Measurements from ENCODE around the gene PTMS.

PTMS gene

GRCh38 chr12:6772726-6773589 is 6.8 kb downstream of the PTMS start:
- no peak for DNase-seq

DNA sequence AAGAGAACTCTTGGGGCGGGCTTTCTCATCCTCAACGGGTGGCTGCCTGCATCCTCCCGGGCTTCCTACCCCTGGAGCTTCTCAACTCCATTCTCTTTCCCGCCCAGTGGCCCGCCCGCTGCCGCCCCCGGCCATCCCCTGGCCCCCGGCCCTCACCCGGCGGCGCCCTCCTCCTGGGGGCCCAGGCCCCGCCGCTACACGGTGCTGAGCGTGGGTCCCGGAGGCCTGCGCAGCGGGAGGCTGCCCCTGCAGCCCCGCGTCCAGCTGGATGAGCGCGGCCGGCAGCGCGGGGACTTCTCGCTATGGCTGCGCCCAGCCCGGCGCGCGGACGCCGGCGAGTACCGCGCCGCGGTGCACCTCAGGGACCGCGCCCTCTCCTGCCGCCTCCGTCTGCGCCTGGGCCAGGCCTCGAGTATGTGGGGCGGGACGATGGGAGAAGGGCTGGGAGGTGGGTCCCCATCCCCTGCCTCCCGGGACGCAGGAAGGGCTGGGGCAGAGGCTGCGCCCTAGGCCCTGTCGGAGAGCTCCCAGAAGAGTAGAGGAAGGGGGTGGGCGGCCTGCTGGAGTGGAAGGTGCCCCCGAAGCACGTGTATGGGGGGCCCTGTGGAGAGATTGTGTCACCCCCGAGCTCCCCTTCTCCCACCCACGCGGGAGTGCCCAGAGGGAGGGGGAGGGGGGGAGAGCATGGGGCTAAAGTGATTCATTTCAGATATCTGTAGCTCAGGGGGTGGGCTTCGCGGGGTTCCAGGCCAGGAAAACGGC is 7.6 kb downstream of the PTMS start:
- no peak for DNase-seq

- DNase-seq, result no peak
Observed at GRCh38 chr12:6774499-6775062, 8.4 kb downstream of the PTMS start.

DNA sequence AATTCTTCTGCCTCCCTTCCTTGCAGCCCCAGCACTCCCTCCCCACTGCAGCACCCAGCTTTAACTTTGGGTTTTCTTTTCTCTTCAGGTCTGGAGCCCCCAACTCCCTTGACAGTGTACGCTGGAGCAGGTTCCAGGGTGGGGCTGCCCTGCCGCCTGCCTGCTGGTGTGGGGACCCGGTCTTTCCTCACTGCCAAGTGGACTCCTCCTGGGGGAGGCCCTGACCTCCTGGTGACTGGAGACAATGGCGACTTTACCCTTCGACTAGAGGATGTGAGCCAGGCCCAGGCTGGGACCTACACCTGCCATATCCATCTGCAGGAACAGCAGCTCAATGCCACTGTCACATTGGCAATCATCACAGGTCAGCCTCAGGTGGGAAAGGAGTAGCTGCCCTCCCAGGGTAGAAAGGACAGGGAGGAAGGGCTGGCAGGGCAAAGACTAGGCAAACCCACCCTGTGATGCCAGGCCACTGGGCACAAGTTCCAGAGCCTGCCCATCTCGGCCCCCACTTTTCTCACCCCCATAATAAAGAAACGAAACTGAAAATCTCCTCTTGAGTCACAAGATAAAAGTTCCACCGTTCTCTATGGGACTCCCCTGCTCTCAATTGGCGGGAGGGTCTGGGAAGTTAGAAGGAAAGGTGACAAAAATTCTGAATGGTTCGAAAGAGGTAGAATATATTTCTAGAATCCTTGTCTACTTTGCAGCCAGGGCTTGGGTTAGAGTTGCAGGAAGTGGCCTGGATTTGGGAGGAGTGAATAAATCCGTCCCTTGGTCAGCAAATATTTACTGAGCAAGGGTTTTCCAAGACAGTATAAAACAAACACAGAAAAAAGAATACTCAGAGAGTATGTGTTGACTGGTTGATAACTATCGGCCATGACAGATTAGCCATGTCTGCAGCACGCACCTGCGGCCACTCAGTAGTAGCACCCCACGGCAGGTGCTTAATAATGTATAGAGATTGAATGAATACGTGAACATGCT is 9.3 kb downstream of the PTMS start:
- no peak for DNase-seq

DNA sequence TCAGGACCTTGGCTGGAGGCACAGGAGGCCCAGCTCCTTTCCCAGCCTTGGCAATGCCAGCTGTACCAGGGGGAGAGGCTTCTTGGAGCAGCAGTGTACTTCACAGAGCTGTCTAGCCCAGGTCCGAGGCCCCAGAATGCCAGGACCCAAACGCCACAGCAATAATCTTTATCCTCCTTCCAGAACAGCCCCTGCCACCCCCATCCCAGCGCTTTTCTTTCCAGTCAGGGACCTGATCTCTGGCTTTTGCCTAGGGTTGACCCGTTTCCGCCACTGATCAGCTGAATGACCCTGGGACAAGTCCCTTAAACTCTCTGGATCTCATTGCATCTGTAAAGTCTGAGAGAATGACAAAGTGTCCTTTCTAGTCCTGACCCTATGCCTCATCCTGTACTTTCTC is 11.2 kb downstream of the PTMS start:
- DNase-seq, result no peak

DNA sequence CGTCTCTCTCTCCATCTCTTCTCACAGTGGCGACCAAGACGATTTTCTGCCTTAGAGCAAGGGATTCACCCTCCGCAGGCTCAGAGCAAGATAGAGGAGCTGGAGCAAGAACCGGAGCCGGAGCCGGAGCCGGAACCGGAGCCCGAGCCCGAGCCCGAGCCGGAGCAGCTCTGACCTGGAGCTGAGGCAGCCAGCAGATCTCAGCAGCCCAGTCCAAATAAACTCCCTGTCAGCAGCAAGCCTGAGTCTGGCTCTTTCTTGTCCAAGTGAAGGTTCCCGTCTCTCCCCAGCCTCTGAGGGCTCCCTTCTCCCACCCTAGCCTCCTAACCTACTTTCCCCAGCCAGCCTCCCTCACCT is 12.0 kb downstream of the PTMS start:
- no peak for DNase-seq

GRCh38 chr12:6778574-6779550 is 12.7 kb downstream of the PTMS start:
- peak; percentile 93 for DNase-seq

- DNase-seq, result no peak
Observed at GRCh38 chr12:6779708-6780432, 13.7 kb downstream of the PTMS start.

GRCh38 chr12:6780573-6780972 is 14.4 kb downstream of the PTMS start:
- DNase-seq, result no peak

GRCh38 chr12:6782119-6782518 is 16.0 kb downstream of the PTMS start:
- no peak for DNase-seq

DNA sequence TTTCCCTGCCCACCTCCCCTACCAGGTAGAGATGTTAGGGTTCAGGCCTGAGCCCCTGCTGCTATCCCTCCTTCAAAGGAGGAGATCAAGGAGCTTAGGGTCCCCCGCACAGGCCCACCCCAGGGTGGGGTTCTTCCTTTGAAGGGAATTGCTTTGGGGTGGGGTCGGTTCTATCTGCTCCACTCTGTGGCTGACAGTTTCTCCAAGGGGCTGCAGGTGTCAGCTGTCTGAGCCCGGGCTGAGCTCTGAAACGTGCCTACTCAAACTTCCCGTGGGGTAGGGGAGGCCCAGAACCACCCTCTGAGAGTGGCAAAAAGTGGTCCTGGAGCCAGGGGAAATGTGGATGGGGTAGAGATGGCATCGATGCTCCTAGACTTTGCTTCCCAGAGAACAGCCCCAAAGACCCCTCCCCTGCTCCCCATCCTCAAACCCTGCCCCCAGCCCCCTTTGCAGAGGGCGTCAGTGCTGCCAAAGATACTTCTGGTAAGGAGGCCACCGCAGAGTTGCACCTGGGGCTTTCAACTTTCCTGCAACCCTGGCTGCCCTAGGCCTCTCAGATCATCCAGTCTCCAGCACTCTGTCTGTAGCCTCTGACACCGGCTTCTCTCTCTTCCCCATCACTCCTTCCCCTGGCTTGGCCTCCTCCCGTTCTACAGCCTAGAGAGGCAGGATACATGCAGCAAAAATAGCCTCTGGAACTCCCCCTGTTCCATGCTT is 16.8 kb downstream of the PTMS start:
- DNase-seq, result no peak

- no peak for DNase-seq
Observed at GRCh38 chr12:6783828-6784227, 17.7 kb downstream of the PTMS start.

- no peak for DNase-seq
Observed at GRCh38 chr12:6784296-6784695, 18.1 kb downstream of the PTMS start.

- no peak for DNase-seq
Observed at GRCh38 chr12:6784761-6785160, 18.6 kb downstream of the PTMS start.

DNA sequence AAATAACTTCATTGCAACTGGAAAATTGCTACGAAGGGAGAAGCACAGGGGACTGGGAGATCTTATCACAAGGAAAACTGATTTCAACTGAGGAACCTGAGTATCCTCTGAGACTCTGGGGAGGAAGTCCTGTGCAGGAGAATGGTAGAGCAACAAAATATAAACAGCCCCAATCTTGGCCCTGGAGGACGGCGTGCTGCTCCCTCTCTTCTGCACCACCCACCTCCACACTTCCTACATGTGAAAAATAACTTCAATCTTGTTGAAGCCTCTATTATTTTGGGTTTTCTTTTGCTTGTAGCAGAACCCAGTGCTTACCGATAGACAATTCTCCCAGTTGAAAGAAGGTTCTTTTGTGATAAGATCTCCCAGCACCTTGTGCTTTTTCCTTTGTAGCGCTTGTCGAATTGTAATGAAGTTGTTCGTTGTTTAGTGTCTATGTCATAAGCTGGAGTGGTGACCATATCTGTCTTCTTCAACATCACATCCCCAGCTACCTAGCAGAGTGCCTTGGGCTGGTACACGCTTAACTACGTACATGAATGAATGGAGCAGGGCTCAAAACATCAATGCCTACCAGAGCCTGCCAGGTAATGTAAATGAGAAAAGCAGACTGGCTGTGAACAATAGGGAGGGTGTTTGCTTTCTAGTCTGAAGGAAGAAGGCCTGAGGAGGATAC is 20.4 kb downstream of the PTMS start:
- no peak for DNase-seq

- DNase-seq, result no peak
Observed at GRCh38 chr12:6787309-6787708, 21.1 kb downstream of the PTMS start.

DNA sequence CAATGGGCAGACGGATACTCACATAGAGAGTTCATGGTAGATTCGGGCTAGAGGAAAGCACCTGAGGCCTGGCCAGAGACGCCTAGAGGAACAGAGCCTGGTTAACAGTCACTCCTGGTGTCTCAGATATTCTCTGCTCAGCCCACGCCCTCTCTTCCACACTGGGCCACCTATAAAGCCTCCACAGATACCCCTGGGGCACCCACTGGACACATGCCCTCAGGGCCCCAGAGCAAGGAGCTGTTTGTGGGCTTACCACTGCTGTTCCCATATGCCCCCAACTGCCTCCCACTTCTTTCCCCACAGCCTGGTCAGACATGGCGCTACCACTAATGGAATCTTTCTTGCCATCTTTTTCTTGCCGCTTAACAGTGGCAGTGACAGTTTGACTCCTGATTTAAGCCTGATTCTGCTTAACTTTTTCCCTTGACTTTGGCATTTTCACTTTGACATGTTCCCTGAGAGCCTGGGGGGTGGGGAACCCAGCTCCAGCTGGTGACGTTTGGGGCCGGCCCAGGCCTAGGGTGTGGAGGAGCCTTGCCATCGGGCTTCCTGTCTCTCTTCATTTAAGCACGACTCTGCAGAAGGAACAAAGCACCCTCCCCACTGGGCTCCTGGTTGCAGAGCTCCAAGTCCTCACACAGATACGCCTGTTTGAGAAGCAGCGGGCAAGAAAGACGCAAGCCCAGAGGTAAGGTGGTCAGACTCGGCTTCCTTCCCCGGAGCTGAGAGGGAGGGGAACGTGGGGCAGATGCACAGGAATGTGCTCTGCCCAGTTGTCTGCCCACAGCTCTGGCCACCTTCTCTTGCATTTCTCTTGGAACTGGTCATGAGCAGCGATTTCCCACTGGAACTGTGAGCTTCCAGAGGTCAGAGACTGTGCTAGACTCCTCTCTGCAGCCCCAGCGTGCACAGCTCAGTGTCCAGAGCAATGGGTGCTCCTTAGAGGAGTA is 23.1 kb downstream of the PTMS start, which contains the start of gene CD4:
CD4 (plus strand) TSS at position 557 of the 953 bp plus-strand sequence. CDS start 10,611 bp downstream, outside the sequence.
- DNase-seq, result no peak

DNA sequence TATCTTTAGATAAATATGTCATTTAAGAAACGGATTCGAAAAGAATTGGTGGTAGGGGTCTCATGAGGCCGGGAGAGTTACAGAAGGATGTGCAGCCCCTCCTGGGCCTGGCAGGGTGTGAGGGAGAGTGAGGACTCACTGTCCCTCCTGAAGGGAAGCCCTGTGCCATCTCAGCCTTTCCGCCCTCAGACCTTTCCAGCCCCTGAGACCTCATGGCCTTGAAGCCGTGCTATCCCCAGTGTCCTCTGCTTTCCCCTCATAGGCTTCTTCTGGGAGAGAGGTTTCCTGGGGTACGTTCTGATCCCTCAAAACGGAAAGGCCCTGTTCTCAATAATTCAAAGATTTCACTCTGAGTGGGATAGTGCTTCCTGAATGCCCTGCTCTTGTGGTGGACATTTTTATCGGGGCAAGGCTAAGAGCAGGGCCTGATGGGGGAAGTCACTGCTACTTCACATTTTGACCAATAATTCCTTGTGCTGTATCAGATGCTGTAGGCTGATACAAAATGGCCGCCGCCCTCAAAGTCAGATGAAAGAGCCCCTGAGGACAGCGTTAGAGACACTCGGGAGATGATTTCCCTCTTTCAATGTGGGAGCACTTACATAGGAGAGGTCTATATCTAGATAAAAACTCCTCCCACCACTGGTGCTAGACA is 24.5 kb downstream of the PTMS start:
- DNase-seq, result no peak
